RWPE1 (cell line): Measurements from ENCODE around the gene KLHL41.
"Not testable (repeated sequence)": the region's sequence is repeated elsewhere in the genome, so short reads cannot be mapped to it uniquely, and the experiment has no call there.

Experiments used
- CTCF ChIA-PET: fragments of 350-600 bp; sonication (Branson Sonifier 250); formaldehyde crosslinking; extraction: SDS; loops from one replicate; lab custom pipeline; 2021; lab: Yijun Ruan, JAX
- POLR2A ChIA-PET: fragments of 400-600 bp; formaldehyde crosslinking; extraction: SDS; loops from one replicate; lab custom pipeline; 2020; ENCODE audit warnings: antibody characterized with exemption; ENCODE audit not compliant: low non-redundant PET; lab: Yijun Ruan, JAX
- DNase-seq: peaks from one replicate; pipeline ENCODE4 v3.0.0; 2012; ENCODE audit warnings: low spot score
- H3K27ac ChIP-seq: fragments of 450-650 bp; 2 replicates; pipeline ENCODE4 v1.5.1; 2017
- CTCF ChIP-seq: fragments of 450-650 bp; conservative IDR thresholded peaks from 2 replicates; pipeline ENCODE4 v1.5.1; 2017; ENCODE audit warnings: low read depth, mild to moderate bottlenecking

KLHL41 gene

GRCh38 chr2:169525434-169525833 lies 15.9 kb downstream of the KLHL41 start:
- ChIA-PET POLR2A (no interaction called here), CTCF (interaction anchor here (0.6 to 0.7 kb wide), 3 partner anchors 10 to 305 kb away, joined by 3 read pairs; no protein-coding TSS in a partner anchor)
- no peak for TF ChIP-seq CTCF
- DNase-seq: no peak
- H3K27ac ChIP-seq: no peak overlapping the region

GRCh38 chr2:169526451-169526850 lies 16.9 kb downstream of the KLHL41 start:
- no peak for DNase-seq
- H3K27ac ChIP-seq: no peak overlapping the region
- ChIA-PET CTCF (interaction anchor here (0.6 kb wide), 1 partner anchor 29 kb away, joined by 3 read pairs; no protein-coding TSS in a partner anchor), POLR2A (no interaction called here)
- TF ChIP-seq CTCF: no peak

- ChIA-PET CTCF (interaction anchor here (0.6 to 0.9 kb wide), 4 partner anchors 9 to 419 kb away, joined by 3 to 4 read pairs (median 3); no protein-coding TSS in a partner anchor), POLR2A (no interaction called here)
- no peak overlapping the region for H3K27ac ChIP-seq
- peak; percentile 84 for TF ChIP-seq CTCF
- peak; percentile 41 for DNase-seq
These were observed 18.8 kb downstream of the KLHL41 start for GRCh38 chr2:169528271-169528701.

GRCh38 chr2:169539460-169539859 lies 30.0 kb downstream of the KLHL41 start:
- POLR2A ChIA-PET, H3K27ac ChIP-seq, DNase-seq: not testable (repeated sequence)
- CTCF ChIA-PET: interaction anchor here (1.1 kb wide), 1 partner anchor 12 kb away, joined by 4 read pairs; no protein-coding TSS in a partner anchor

GRCh38 chr2:169540146-169540545 lies 30.6 kb downstream of the KLHL41 start:
- no peak for DNase-seq
- TF ChIP-seq CTCF: no peak
- POLR2A ChIA-PET: no interaction called here
- CTCF ChIA-PET: interaction anchor here (1.1 kb wide), 1 partner anchor 12 kb away, joined by 4 read pairs; no protein-coding TSS in a partner anchor
- no peak overlapping the region for H3K27ac ChIP-seq

GRCh38 chr2:169542433-169542832 lies 32.9 kb downstream of the KLHL41 start:
- no peak for TF ChIP-seq CTCF
- ChIA-PET POLR2A (no interaction called here), CTCF (no interaction called here)
- DNase-seq: no peak
- no peak overlapping the region for H3K27ac ChIP-seq

- no peak for TF ChIP-seq CTCF
- no peak overlapping the region for H3K27ac ChIP-seq
- ChIA-PET CTCF (interaction anchor here (0.5 kb wide), 1 partner anchor 12 kb away, joined by 4 read pairs; no protein-coding TSS in a partner anchor), POLR2A (no interaction called here)
- DNase-seq: no peak
These were observed 37.3 kb downstream of the KLHL41 start for GRCh38 chr2:169546756-169547155.
